NK-92 (cell line): ENCODE measurements around the gene PSMC6.

Experiments
- DNase-seq: peaks from one replicate; lab custom pipeline; 2025; ENCODE audit not compliant: unreplicated experiment; lab: John Stamatoyannopoulos, UW

Gene PSMC6

DNA sequence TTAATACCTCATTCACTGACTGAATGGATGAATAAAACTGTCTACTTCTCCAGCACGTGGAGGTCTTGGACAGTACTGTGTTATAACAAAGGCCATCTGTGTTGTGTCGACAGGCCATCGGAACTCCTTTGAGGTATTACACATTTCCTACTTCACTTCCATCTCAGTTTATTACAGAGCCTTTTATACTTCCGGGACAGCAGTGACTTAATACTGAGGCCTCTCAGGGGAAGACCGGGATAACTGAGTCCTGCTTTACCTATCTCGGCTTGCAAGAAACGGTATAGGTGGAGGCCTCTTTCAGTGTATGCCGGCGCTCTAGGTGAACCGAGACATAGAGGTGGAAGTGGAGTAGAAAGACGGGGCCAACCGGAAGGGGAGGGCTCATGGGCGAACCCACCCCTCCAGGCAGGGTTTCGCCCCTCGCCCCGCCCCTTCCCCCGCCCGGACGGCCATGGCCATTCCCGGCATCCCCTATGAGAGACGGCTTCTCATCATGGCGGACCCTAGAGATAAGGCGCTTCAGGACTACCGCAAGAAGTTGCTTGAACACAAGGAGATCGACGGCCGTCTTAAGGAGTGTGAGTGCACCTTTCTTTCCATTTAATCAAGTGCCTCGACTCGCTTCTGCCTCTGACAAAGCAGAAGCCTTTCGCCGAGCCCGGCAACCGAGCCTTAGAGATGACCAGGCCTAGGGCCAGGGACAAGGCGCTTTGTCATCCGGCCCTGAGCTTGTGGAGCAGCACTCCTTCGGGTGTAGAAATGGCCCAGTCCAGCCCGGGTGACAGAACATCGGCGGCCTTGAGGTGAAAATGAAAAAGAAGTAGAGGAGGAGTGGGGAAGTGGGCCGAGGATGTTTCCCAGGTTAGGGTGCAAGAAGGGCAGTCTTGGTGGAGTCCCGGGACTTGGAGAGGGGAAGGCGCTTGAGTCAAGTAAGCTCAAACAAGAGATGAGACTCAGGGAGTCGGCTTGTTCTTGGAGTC, at the start of gene PSMC6:
TSS of gene PSMC6 (plus strand) at position 477 of the 983 bp plus-strand sequence. CDS start at position 497, 20 bp downstream.
- peak; percentile 52 for DNase-seq

DNA sequence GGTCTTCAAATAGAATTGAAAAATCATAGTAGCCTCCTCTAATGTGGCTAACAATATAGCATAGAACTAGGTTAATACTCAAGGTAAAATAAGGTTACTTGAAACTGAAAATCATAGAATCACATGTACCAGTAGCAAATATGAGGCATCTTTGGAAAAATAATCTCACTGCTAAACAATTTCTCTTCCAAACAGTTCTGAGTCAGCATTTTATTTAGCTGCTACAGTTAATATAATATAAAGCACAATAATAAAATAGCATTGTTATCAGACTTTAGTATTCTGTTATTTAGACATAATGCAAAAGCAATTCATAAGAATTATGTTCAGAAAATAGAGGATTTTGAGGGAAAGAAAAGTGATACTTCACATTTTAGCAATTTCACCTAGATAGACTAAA, 46.7 kb upstream of the PSMC6 start:
- no peak for DNase-seq

DNA sequence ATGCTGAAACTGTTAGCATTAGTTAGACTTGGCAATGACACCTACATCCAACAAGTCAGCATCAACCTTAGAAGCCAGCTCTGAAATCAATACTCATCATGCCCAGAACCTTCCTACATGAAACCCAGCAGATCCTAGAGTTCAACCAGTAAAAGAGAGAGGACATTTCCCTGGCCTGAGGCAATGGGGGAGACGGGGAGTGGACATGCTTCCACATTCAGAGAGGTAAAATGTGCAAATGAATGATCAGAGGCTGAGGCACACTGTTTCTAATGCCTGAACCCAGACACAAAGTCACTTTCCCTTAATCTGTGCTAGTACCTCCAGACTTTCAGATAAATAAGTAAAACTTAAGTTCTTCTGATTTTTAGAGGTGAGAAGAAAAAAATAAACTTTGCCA, 46.2 kb upstream of the PSMC6 start:
- DNase-seq, result no peak

DNA sequence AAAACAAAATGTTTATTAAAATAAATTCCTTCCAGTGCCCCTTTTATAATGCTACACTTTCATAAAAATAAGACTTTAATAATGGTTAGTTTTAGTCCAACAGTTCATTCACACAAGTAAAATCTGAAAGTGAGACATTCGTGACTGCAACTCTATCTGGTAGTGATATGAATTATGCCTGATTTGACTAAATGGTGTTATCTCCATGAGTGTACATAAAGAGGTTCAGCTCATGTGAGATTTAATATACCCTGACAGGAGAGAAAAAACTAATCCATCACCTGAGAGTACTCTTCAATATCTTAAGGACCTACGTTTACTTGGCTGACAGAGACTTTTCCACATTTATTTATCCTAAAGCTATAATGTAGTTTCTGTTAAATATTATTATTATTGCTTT, 45.7 kb upstream of the PSMC6 start:
- DNase-seq, result no peak

DNA sequence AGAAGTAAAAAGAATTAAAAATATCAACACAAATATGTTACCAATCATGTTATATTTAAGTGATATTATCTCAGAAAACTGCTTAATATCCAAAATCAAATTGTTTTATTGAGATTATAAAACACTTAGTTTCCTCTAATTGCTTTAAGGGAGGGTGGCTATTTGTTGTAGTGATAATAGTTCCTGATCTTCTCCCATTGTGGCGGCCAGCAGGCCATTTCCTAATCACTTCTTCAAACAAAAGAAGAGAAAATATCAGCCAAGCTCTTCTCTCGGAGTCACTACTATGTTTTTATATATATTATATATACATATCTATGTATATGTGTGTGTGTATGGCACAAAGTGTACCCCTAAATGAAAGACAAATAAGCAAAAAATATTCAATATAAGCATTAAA, 43.1 kb upstream of the PSMC6 start:
- no peak for DNase-seq

DNA sequence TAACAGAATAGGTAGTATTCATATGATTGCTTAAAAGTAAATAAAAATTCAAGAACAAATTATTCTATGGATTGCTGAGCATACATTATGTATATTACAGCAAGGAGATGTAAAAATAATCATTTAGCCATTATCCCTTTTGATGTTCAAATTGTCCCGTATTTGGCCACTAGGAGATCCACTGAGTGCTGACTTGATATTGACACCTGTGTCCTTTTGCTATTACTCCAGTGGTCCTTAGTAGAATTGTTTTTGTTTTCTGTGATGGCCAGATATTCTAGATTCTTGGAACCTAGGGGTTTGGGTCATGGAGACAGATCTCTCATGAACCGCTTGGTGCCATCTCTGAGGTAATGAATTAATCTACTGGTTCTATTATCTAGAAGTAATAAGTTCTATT, 28.4 kb upstream of the PSMC6 start:
- DNase-seq, result no peak

DNA sequence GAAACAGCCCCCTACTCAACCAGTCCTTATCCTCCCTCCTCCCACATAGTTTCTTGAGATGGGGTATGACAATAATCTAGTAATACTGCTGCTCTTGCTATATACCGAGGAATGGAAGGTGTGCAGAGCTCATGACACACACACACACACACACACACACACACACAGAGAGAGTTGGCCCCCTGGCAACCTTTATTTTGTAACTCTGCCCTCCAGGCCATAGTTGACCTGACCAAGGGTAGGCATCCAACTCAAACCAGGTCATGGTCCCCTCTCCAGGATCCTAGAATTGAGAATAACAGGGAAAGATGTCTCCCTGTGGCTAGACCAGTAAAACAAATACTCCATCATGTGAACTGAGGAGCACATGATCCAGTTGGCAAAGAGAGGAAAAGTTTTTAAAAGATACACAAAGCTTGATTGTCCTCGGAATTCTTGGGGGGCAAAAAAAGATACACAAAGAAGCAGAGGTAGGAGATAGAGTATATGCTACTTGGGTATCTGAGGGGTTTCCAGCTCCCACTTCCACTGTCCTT, 22.9 kb upstream of the PSMC6 start:
- no peak for DNase-seq

DNA sequence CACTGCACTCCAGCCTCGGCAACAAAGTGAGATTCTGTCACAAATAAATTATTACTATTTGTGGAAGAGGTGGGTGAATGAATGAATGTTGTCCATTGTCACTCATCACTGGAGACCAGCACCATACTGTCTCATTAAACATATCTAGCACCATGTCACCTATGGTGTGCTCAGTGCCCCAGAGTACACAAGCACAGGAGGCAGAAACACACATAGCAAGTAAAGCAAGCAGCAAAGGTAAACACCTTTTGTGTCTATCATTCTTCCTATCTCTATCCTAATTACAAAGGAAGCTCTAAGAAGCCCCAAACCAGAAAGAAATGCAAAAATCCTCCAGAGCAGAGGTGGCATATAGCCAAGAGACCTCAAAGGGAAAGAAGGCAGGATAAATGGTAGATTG, 20.8 kb upstream of the PSMC6 start:
- DNase-seq, result no peak

DNA sequence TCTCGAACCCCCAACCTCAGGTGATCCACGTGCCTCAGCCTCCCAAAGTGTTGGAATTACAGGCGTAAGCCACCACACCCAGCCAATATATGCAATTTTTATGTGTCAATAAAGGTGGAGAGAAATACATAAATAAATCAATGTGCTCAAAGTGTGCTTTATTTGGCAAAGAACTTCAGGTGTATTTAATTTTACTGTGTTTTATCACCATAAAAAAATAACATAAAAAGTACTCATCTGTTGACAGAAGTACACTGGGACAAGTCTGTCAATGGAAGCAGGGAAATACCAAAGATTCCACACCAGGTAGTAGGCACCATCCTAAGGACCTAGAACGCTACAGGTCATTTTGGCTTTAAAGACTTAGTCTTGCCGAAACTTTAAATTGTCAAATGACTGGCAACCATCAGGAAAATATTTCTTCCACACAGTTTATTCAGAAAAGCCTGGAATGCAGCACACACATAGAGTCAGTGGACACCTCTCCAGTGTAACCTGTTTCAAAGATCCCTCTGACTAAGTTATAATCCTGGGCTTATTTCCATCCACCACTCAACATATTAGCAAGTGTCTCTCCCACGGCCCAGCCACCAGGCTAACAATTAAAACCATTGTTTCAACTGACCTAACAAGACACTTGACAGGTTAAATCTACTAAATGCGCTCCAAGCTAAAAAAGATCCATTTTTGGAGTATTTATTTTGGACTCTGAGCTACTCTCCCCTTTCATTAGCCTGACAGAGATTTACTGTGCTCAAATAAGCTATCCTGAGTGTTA, 15.8 kb upstream of the PSMC6 start:
- no peak for DNase-seq

DNA sequence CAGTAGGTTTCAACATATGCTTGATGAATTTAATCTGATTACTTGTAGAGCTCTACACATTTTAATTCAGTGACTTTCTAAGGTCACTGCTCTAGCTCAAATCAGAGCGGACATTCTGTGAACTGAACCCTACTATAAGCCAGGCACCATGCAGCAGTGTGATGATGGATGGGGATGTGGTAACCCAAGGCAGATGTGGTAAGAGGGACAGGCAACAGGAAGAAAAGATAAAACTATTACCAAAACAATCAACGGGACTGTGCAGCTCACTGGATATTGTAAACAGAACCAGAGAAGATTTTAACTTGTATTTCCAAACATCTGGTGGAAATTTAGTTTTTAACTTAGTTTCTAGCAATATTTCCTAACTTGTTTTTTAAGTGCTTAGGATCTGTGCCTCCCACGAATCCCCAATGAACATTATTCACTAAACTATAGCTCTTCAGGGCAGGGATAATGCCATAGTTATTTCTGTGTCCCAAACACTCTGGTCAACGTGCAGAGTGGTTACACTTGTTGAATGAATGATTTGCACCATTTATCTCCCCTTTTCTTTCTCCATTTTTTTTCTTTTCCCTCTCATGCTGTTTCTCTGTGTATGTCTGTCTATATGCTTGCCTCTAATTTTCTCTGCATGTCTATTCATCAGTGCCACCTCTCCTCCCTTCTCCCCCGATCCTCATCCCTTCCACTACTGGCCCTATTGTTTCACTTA, 14.6 kb upstream of the PSMC6 start:
- DNase-seq, result no peak

DNA sequence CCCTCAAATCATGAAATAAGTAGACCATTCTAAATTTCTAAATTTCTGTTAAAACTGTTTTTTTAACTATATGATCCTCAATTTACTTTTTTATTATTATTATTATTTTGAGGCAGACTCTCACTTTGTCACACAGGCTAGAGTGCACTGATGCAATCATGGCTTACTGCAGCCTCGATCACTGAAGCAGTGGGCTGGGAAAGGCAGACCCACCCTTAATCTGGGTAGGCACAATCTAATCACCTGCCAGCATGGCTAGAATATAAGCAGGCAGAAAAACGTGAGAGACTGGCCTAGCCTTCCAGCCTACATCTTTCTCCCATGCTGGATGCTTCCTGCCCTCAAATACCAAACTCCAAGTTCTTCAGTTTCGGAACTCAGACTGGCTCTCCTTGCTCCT, 14.0 kb upstream of the PSMC6 start:
- DNase-seq, result no peak

DNA sequence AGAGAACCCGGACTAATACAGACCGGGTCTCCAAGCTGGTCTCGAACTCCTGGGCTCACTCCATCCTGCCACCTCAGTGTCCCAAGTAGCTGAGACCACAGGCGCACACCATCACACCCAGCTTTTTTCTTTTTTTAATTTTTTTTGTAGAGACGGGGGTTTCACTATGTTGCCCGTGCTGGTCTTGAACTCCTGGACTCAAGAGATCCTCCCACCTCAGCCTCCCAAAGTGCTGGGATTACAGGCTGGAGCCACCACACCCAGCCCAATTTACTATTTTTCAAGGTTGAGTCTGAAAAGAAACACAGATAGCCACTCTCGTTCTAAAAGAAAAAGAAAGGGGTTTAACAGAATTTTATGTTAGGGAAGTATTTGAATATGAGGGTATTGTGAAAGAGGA, 13.5 kb upstream of the PSMC6 start:
- no peak for DNase-seq

DNA sequence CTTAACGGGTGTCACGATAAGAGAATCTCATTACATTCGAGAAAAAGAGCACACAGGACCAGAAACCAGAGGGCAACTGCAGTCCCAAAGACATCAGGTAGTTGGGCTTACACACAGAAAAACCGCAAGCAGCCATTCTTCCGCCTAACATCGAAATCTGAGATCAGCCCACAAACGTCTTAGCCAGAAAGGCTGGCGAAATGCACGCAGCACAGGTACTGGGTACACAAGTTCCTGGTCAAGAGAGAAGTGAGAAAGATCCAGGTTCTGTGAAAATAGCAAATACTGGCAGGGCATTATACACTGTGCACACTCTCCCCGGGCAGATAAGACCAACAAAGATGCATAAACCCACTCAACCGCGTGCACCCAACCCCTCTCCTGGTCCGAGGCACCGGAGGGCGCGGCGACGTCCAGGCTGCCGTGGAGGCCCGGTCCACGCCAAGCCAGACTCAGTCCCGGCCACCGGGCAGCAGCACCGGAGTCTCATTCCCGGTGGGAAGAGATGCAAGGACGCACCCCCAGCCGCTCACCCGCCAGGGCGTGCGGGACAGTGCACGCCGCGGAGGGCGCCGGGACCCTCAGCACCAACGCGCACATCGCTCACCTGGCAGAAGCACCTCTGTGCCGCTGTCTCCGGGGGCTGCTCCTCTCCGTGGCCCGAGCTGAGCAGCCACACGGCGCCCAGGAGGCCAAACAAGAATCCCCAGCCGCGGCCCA, 12.1 kb upstream of the PSMC6 start:
- no peak for DNase-seq

DNA sequence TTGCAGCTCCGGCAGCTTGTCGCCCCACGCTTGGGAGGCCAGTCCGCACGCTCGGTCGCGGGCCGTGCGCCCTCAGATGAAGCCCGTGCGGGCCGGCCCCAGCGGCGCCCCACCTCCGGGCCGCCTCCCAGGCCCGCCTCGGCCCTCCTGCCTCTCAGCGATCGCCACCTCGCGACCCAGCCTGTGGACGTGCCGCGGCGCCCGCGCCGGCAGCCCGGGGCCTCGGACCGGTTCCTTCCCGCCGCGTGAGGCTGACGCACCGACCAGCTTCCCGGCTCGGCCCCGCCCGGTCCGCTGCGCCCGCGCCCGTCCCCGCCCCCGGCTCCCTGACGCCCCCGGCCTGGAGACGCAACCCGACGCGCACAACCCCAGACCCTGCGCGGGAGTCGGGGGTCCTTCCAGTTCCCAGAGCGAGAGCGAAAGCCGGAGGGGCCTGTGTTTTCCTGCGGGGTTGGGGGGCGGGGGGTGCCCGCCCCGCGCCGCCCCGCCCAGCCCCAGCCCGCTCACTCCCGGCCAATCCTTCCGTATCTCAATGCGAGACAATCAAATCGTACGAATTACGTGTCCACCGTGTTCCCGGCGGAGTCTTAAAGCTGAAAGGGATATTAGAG, 11.4 kb upstream of the PSMC6 start, which contains the start of gene ERO1A:
TSS of gene ERO1A (minus strand) at position 78 of the 611 bp plus-strand sequence. CDS start at position 1, 77 bp downstream.
- no peak for DNase-seq

DNA sequence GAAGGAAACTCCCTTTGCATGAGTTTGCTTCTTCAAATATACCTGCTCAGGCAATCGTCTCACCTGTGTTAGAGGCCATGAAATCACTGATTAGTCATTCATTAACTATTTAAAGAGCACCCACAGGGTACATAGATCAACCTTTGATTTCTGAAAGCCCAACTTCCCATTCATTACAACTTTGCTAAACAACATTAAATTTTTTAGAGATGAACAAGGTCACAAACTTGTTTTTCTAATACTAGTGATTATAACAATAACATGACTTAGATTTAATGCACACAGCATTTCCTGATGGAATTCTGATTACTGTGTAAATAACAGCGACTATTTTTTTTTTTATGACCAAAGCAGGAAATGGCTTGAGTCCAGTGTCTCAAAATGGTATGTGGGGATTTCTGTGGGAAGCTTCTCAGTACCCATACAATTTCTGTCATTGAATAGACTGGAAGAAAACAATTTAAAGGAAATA, 6.3 kb upstream of the PSMC6 start:
- no peak for DNase-seq

DNA sequence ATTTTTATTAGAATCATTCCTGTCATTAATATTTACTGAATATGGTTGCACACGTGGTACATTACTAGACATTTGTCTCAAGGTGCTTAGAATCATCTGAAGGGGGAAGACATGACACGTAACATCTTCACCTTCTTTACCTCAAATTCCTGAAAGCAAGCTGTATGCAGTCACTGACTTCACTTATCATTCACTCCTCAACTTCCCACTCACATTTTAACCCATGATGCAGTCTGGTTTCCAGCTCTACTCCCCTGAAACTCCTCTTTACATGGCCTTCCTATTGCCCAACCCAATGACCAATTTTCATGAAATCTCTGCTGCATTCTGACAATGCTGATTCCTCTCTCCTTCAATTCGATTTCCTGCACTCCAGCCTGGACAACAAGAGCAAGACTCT, 5.8 kb upstream of the PSMC6 start:
- DNase-seq, result no peak

DNA sequence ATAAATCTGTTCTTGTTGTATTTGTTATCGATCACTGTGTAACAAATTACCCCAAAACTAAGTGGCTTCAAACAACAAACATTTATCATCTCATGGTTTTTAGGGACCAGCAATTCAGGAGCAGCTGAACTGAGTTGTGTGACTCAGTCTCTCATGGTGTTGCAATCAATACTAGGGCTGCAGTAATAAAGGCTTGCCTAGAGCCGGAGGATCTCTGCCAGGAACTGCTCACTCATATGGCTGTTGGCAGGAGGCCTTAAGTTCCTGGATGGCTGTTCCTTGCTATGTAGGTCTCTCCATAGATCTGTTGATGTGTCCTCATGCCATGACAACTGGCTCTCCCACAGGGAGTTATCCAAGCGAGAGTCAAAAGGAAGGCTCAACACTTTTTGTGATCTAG, 3.8 kb upstream of the PSMC6 start:
- no peak for DNase-seq

DNA sequence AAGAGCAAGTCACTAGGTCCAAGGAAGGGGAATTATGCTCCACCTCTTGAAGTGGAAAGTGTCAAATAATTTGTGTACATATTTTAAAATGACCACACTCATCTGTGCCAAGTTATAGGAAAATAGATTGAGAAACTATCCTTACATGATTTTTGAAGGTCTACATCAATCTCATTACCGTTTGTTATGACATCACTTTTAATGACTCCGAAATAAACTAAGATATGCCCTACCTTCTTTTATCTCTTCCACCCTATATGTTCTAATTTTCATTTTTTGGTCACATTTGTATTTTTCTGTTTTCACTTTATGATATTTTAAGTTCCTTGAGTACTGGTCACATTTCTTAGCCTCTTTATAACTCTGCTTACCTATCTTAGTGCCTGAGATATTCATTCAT, 3.3 kb upstream of the PSMC6 start:
- DNase-seq, result no peak

DNA sequence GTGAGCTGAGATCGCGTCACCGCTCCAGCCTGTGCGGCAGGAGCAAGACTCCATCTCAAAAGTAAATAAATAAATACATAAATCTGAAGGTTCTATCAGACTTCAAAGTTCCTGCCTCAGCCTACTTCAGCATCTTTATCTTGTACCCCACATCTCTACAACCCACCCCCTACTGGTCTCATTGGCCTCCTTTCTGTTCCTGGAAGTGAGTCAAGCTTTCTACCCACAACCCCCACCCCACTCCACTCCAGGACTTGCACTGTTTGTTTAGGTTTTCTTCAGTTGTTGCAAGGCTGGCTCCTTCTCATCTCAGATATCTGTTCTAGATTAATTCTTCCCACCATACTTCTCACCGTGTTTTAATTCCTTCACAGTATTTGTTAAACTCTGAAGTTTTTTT, 714 bp upstream of the PSMC6 start:
- DNase-seq, result no peak

DNA sequence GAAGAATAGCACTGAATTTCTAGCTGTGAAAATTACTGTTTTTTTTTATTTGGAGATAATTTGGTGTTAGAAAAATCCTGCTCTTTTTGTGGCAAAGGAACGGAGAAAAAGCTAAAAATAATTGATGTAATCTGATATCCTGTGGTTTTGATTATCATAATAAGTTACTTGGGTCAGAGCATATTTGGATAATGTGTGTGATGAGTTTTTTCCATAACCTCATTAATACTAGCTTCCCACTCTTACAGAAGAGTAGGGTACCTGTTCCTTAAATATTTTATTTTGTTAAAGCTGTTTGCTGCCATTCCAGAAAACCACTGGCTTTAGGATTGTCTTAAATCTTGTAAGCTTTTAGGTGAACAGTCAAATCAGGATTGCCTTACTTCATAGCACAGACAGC, 4.7 kb downstream of the PSMC6 start:
- DNase-seq, result no peak
